Lower leg skin (tissue), 3 donors: ENCODE measurements around the gene PJA2.

Experiments
- POLR2A ChIP-seq, 2 donors: fragments of 450-650 bp; IDR thresholded peaks; one replicate each; pipeline ENCODE4 v1.6.1; 2016 to 2017; ENCODE audit warnings: antibody characterized with exemption in 2 of 2, mild to moderate bottlenecking in 1 of 2, moderate library complexity in 1 of 2
- TF ChIP-seq, protein P1 (sequence below), 3 donors: fragments of 450-650 bp; IDR thresholded peaks; one replicate each; pipeline ENCODE4 v1.5.1; 2016; ENCODE audit warnings: antibody characterized with exemption in 3 of 3, mild to moderate bottlenecking in 3 of 3, moderate library complexity in 2 of 3

DNA sequence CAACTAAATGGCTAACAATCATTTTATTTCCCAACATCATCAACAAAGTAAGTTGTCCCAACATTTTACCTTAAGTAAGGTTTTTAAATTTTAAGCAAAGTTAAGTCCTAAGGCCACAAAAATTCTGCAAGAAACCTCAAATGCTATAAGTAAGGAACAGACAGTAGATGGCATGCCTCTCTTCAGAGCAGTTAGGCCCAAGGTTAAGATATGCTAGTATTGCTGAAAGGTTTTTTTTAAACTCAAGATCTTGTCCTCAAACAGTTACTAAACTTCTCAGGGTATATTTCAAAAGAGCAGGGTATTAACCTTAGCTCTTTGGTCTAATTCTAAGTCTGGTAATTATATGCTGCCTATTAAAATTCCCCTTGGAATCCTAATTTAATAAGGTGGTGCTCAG, 35.1 kb downstream of the PJA2 start:
- no peak for TF ChIP-seq POLR2A (IDR thresholded peaks at IDR 0.05)
- TF ChIP-seq, protein P1, sequence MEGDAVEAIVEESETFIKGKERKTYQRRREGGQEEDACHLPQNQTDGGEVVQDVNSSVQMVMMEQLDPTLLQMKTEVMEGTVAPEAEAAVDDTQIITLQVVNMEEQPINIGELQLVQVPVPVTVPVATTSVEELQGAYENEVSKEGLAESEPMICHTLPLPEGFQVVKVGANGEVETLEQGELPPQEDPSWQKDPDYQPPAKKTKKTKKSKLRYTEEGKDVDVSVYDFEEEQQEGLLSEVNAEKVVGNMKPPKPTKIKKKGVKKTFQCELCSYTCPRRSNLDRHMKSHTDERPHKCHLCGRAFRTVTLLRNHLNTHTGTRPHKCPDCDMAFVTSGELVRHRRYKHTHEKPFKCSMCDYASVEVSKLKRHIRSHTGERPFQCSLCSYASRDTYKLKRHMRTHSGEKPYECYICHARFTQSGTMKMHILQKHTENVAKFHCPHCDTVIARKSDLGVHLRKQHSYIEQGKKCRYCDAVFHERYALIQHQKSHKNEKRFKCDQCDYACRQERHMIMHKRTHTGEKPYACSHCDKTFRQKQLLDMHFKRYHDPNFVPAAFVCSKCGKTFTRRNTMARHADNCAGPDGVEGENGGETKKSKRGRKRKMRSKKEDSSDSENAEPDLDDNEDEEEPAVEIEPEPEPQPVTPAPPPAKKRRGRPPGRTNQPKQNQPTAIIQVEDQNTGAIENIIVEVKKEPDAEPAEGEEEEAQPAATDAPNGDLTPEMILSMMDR (IDR thresholded peaks at IDR 0.05), result no peak
